SU-DHL-6 (cell line): ENCODE data around the gene ITIH4.

Source experiments
- H2AFZ ChIP-seq: fragments of 200-600 bp; sonication (generic); 2 replicates; pipeline ENCODE4 v1.6.1; 2014; ENCODE audit warnings: low read depth, mild to moderate bottlenecking, moderate library complexity, mixed read lengths, antibody characterized with exemption, low read length; ENCODE audit not compliant: severe bottlenecking
- H3F3A ChIP-seq: fragments of 200-600 bp; shearing (Covaris generic); 2 replicates; pipeline ENCODE4 v1.6.0; 2016; ENCODE audit warnings: antibody characterized with exemption, mild to moderate bottlenecking; ENCODE audit not compliant: insufficient read depth
- H3K27ac ChIP-seq: fragments of 200-600 bp; sonication (generic); 2 replicates; pipeline ENCODE4 v1.5.1; 2016; ENCODE audit warnings: low read depth, mild to moderate bottlenecking, low read length, moderate library complexity, mixed read lengths
- H3K27me3 ChIP-seq: fragments of 200-600 bp; sonication (generic), shearing (Covaris generic); 2 replicates; pipeline ENCODE4 v1.6.0; 2014; ENCODE audit warnings: mild to moderate bottlenecking, low read length
- H3K36me3 ChIP-seq: fragments of 200-600 bp; sonication (generic); 2 replicates; pipeline ENCODE4 v1.6.1; 2014; ENCODE audit warnings: mild to moderate bottlenecking, low read length, mixed read lengths
- H3K4me2 ChIP-seq: fragments of 300-600, 200-600 bp; shearing (Covaris generic), sonication (generic); 2 replicates; pipeline ENCODE4 v1.6.0; 2014; ENCODE audit warnings: low read length, low read depth, mild to moderate bottlenecking; ENCODE audit not compliant: poor library complexity, severe bottlenecking
- H3K4me3 ChIP-seq: fragments of 200-600 bp; sonication (generic); 2 replicates; pipeline ENCODE4 v1.5.1; 2014; ENCODE audit warnings: antibody characterized with exemption, low read length, mild to moderate bottlenecking, mixed read lengths; ENCODE audit not compliant: insufficient read depth, poor library complexity, severe bottlenecking
- H3K79me2 ChIP-seq: fragments of 200-600 bp; sonication (generic); 2 replicates; pipeline ENCODE4 v1.6.1; 2014; ENCODE audit warnings: mild to moderate bottlenecking, low read length, moderate library complexity; ENCODE audit not compliant: insufficient read depth
- H3K9ac ChIP-seq: fragments of 200-600 bp; sonication (generic); 2 replicates; pipeline ENCODE4 v1.7.0; 2014; ENCODE audit warnings: mild to moderate bottlenecking, low read length
- H3K9me2 ChIP-seq: fragments of 200-600 bp; sonication (generic); replicated peaks from 2 replicates; pipeline ENCODE4 v1.6.1; 2014; ENCODE audit warnings: low read length; ENCODE audit not compliant: insufficient read depth
- H3K9me3 ChIP-seq: fragments of 200-600 bp; sonication (generic); 2 replicates; pipeline ENCODE4 v1.6.1; 2014; ENCODE audit warnings: low read length, mixed read lengths; ENCODE audit not compliant: insufficient read depth
- H4K20me1 ChIP-seq: fragments of 200-600 bp; sonication (generic); 2 replicates; pipeline ENCODE4 v1.6.1; 2014; ENCODE audit warnings: low read depth, mild to moderate bottlenecking, antibody characterized with exemption, low read length, moderate library complexity, mixed read lengths
- CTCF ChIP-seq: fragments of 200-600 bp; sonication (generic); IDR thresholded peaks from one replicate; pipeline ENCODE4 v1.5.1; 2017; ENCODE audit warnings: antibody characterized with exemption, mild to moderate bottlenecking, low read length, moderate library complexity; ENCODE audit not compliant: insufficient read depth, poor library complexity, severe bottlenecking
- EZH2phosphoT487 ChIP-seq: fragments of 200-600 bp; sonication (generic), shearing (Covaris generic); conservative IDR thresholded peaks from 2 replicates; pipeline ENCODE4 v1.6.1; 2018; ENCODE audit warnings: mild to moderate bottlenecking, antibody characterized with exemption, low read length, moderate library complexity, mixed read lengths

Gene ITIH4

GRCh38 chr3:52774901-52775864, 55.3 kb downstream of the ITIH4 start:
- no peak overlapping the region for H2AFZ ChIP-seq
- H3K9me2 ChIP-seq: no peaks in the 10 kb centered on the region
- no peak overlapping the region for H3K27ac ChIP-seq
- no peak overlapping the region for H3K4me2 ChIP-seq
- H3K9me3 ChIP-seq: no peaks in the 10 kb centered on the region
- no peaks in the 10 kb centered on the region for H3K79me2 ChIP-seq
- no peak for TF ChIP-seq EZH2phosphoT487
- no peaks in the 10 kb centered on the region for H4K20me1 ChIP-seq
- no peaks in the 10 kb centered on the region for H3K36me3 ChIP-seq
- no peaks in the 10 kb centered on the region for H3K27me3 ChIP-seq
- H3K9ac ChIP-seq: no peak overlapping the region
- H3F3A ChIP-seq: no peaks in the 10 kb centered on the region; the same call in 1 of the 2 replicates
- no peak overlapping the region for H3K4me3 ChIP-seq

DNA sequence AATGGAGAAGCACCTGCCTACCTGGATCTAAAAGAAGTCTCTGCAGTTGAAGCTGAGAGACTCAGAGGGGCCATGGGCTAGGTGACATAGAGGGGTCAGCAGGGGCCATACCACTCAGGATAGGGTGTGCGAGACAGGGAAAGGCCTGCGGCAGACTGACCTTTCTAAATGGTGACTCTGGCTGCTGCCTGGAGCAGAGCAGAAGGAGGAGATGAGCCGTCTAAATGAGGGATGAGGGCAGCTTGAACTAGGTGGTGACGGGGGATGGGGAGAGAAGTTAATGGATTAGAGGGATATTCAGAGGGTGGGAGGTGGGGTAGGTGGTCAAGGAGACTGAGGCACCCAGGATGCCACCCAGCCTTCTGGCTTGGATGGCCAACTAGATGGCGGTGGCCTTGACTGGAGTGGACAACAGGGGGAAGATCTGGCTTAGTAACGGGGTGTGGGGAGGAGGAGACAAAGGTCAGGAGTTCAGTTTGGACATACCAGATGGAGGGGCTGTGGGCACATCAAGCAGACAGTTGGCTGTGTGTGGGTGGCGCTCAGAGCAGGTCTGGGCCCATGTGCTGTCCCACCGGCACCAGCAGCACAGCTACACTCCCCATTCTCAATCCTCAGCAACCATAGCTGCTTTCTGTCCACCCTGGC, 56.3 kb downstream of the ITIH4 start:
- TF ChIP-seq EZH2phosphoT487: no peak
- no peak for TF ChIP-seq CTCF
- no peaks in the 10 kb centered on the region; the same call in 1 of the 2 replicates for H3F3A ChIP-seq
- no peak overlapping the region for H3K27ac ChIP-seq
- H3K27me3 ChIP-seq: no peaks in the 10 kb centered on the region
- H3K9me2 ChIP-seq: no peaks in the 10 kb centered on the region
- H3K9ac ChIP-seq: no peak overlapping the region
- no peaks in the 10 kb centered on the region for H3K9me3 ChIP-seq
- no peaks in the 10 kb centered on the region for H3K36me3 ChIP-seq
- no peaks in the 10 kb centered on the region for H4K20me1 ChIP-seq
- no peak overlapping the region for H2AFZ ChIP-seq
- no peak overlapping the region for H3K4me2 ChIP-seq
- no peaks in the 10 kb centered on the region for H3K79me2 ChIP-seq
- H3K4me3 ChIP-seq: no peak overlapping the region

DNA sequence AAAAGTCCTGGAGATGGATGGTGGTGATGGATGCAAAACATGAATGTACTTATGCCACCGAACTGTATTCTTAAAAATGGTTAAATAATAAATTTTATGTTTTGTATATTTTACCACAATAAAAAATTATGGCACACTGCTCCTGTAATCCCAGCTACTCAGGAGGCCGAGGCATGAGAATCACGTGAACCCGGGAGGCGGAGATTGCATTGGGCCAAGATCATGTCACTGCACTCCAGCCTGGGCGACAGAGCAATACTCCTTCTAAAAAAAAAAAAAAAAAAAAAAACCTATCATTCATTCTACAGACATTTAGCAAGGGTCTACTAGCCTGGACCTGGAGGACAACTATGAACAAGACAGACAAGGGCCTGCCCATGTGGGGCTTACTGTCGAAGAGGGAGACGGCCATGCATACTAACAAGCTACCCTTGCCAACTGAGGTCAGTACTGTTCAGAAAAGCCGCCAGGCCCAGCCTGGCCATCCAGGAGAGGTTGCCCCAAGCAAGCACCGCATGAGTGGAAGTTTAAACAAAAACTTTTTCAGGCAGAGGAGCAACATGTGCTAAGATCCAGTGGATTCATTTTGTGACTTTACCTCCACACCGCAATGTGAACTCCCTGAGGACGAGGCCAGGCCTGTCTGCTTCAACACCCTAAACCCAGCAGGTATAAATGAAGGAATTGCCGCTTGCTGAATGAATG, 57.0 kb downstream of the ITIH4 start:
- no peaks in the 10 kb centered on the region for H4K20me1 ChIP-seq
- no peaks in the 10 kb centered on the region for H3K79me2 ChIP-seq
- H3K9me2 ChIP-seq: no peaks in the 10 kb centered on the region
- no peaks in the 10 kb centered on the region for H3K27me3 ChIP-seq
- no peak overlapping the region for H3K27ac ChIP-seq
- H3K4me3 ChIP-seq: no peak overlapping the region
- H3K9me3 ChIP-seq: no peaks in the 10 kb centered on the region
- no peak overlapping the region for H2AFZ ChIP-seq
- H3K36me3 ChIP-seq: no peaks in the 10 kb centered on the region
- no peak overlapping the region for H3K9ac ChIP-seq
- no peaks in the 10 kb centered on the region; the same call in 1 of the 2 replicates for H3F3A ChIP-seq
- H3K4me2 ChIP-seq: no peak overlapping the region
- TF ChIP-seq EZH2phosphoT487: no peak
- TF ChIP-seq CTCF: no peak
